GM21576 (cell line): ENCODE measurements around the gene LRMDA.
"Not testable (repeated sequence)": the region's sequence is repeated elsewhere in the genome, so short reads cannot be mapped to it uniquely, and the experiment has no call there.

Source experiments
- ATAC-seq: cut with Tn5 transposase; IDR thresholded peaks from one replicate; pipeline ENCODE4 v1.9.1; 2021; ENCODE audit warnings: mild to moderate bottlenecking, moderate library complexity; ENCODE audit not compliant: unreplicated experiment

Gene LRMDA

DNA sequence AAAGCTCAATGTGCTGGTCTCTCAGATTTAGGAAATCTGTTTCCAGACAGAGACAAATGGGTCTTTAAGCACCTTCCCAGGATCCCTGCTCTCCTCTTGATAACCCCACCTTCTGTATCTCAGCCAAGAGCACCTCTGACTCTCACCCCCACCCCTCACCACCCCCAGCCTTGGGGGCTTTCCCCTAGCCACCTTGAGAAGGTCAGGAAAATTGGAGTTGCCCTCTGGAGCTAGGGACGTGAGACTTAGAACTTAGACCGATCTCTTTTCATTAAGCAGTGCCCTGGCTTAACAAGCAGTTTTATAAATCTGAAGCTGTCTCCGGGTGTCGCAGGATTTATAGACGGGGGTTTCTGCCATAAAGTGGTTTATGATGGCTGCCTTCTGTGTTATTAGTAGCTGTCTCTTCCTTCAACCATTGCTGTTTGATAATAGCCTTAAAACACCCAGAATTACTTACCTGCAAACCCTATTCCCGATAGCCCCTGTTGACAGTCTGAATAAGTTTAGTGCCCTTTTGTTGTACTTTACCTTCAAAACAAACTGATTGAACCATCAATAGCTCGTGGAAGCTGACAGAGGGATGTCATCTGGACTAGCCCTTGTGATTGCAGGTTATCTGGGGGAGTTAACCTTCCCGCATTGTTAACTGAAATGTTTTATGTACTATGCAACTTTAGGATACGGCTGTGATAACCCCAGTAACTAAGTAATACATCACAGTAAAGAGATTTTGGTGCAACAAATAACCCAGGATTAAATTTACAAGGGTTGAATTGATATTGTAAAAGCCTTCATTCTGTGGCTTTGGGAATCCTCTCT is 621.5 kb downstream of the LRMDA start:
- no peak for ATAC-seq

DNA sequence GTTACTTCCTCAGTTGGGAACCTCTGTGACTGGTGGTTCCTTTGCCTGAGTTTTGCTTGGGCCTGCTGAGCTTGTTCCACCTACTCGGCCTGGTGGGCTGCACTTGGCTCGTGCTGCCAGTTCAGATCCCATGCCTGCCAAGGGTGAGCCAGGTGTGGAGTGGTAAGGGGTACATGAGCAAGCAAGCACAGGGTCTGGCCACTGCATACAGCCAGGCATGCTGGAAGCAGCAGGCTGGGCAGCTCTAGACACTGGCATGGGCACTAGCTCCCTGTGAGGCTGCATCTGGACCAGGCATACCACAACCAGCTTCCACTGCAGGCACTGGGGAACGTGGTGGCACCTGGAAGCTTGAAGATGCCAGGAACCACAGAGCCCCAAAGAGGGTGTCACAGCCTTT is 624.0 kb downstream of the LRMDA start:
- ATAC-seq, result no peak

DNA sequence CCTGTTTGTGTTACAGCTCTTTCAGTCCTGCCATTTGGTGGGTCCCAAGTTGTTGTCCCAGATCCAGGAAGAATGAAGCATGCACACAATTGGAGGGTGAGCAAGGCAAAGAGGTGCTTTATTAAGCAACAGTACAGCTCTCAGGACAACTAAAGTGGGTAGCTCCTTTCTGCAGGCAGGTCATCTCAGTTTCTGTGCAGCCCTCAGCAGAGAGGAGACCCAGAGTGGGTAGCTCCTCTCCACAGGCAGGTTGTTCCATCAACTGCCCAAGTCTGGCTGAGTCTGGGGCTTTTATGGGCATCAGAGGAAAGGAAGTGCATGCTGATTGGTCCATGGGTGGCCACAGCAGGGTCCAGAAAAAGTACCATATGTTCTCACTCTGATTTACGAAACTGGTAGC is 624.5 kb downstream of the LRMDA start:
- no peak for ATAC-seq

DNA sequence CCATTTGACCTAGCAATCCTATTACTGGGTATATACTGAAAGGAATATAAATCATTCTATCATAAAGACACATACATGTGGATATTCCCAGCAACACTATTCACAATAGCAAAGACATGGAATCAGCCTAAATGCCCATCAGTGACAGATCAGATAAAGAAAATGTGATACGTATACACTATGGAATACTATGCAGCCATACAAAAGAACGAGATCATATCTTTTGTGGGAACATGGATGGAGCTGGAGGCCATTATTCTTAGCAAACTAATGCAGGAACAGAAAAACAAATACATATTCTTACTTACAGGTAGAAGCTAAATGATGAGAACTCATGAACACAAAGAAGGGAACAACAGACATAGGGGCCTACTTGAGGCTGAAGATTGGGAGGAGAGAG is 629.6 kb downstream of the LRMDA start:
- not testable (repeated sequence) for ATAC-seq

DNA sequence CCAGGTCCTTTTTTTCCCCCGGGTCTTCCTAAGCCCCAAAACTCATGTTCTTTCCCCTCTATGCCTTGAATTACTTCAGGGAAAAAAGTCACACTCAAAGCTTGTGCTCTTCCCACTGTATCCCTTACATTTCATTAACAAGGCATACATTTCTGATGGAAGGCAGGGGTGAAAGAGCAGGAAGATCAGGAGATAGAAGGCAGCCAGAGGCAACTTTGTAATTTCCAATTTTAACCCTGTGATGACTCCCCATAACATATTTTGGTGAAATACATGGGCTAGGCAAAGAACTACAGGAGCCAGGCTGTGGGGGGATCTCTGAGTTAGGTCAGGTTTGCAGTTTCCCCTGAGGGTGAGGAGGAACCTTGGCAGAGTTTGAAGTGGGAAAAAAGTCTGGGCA is 635.0 kb downstream of the LRMDA start:
- no peak for ATAC-seq

DNA sequence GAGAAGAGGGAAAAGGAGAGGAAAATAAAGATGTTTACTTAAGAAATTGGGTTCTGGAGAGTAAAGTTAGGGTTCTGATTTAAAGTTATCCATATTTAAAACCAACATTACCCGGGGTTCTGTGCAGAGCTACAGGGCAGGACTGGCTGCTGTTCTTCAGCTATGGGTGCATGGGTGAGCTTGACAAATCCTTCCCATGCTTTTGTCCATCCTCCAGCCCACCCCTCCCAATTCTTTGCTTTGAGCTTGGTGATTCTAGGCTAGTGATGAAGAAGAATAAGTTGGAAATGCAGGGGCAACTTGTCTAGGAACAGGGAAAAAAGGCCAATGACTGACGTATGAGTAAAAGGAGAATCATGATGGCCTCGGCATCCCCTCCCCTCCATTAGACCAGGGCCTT is 636.0 kb downstream of the LRMDA start:
- no peak for ATAC-seq

DNA sequence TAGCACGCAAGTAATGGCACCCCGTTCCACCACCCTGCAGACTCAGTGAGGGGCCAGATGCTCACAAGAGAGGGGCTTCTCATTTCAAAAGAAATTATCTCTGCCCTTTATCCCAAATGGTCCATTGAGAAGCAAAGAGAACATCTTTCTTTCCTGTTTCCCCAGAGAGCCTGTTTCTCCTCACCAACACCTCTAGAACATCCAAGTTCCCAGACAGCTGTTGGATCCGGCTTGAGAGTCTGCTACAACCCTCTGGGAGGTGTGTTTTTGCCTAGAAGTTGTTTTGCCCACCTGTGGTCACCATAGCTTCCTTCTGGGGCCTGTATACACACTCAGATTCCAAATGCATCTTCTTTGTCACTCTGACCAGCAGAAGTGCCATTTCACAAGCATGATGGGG is 637.4 kb downstream of the LRMDA start:
- ATAC-seq, result no peak

DNA sequence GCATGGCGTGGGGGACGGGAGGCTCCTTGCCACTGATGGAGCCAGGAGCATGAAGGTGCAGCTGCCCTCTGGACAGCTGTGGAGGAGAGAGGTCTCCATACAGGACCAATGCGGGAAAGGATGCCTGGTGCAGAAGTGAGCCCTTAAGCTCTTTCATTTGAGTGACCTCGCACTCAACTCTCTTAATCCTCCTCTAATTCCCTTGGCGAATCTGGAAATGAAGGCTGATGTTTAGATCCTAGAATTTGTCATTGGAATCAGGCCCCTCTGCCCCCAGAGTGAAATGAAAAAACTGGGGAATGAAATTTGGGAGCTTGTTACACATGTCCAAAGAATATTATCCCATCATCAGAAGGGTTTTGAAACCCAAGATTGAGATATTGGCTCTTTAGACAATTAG is 639.5 kb downstream of the LRMDA start:
- no peak for ATAC-seq

DNA sequence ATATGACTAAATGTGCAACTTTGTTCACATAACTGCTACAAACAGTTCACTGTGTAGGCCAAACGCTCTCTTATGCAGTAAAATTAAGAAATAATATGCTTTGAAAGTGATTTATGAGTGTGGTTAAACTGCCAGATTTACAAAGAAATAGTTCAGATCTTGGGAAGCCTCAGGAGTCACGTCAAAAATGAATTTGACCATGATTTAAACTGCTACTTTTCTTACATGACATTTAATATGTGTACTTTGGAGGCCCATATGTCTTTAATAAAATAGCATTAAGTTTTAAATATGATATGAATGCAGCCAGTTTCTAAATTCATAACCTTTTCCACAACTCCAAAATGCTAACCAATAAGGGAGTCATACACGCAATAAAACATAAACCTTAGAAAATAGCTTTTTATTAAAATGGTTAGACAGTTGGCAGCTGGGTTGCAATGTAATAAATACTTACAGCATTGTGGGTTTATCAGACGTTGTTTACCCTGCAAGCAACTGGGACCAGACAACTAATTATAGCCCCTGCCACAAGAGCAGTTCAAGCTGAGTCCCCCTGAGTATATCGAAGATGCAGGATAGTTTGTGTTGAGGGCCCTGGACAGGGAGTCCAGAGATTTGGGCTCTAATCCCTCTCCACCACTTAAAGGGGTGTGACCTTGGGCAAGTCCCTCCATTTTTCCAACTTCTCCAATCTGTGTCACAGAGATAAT is 640.4 kb downstream of the LRMDA start:
- no peak for ATAC-seq

DNA sequence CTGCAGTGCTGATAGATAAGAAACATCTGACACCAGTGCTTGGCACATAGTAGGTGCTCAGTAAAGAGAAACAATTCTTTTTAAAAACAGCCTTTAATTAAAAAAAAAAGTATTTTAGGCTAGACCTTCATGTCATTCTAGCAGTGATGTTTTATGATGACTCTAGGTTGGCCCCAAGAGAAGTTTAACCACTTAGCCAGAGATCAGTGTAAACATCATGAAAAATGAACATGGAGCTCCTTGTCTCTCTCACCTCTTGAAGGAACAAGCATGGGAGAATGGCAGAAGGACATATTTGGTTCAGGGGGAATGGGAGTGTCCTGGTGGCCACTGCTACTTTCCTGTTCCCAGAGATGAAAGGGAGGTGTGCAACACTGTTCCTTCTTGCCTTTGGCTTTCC is 641.0 kb downstream of the LRMDA start:
- ATAC-seq, result no peak

DNA sequence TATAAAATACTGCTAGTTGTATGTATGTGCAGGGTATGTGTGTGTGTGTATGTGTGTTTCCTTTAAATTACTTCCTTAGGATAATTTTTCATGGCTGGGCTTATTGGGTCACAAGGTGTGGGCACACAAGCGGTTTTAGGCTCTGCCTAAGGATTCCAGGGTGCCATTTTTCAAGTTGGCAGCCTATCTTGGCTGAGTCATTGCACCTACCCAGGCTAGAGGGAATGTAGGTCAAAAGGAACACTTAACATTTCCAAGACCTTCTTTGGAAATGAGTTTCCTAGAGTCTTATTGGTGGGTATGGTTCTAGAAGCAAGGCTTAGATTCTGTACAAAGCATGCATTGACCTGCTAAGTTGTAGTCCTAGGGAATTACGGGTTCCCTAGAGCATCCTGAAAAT is 642.1 kb downstream of the LRMDA start:
- ATAC-seq, result no peak

DNA sequence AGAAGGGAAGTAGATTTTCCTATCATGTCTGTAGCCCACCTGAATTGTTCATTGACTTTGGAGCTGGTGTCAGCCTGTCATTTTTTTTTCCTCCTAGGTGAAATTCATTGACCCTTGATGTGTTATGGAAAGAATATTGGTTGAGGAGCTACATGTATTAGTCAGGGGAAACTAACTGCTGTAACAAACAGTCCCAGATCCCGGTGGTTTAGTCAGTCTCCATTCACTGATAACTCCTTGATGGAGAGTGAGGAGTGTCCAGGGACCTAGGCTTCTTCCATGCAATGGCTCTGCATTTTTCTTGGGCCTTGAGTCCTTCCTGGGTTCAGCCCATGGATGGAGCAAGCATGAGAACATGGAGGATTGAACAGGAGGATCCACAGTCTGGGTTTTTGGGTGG is 643.2 kb downstream of the LRMDA start:
- ATAC-seq, result no peak

DNA sequence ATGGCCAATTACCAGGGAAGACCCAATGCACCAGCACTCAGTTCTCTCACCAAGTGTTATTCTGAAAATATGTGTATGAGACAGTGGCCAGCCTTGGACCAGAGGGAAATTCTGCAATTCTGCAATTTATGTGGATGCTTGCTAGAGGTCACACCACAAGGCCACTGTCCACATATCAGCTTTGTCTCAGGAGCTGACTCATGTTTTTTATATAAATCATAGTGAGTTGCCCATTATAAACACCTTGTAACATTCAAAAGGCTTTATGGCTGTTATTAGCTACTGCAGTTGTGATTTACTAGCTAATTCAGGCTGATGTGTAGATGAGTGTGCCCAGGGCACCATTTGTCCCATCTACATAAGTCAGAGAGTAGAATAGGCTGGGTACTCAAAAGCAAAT is 649.0 kb downstream of the LRMDA start:
- no peak for ATAC-seq

DNA sequence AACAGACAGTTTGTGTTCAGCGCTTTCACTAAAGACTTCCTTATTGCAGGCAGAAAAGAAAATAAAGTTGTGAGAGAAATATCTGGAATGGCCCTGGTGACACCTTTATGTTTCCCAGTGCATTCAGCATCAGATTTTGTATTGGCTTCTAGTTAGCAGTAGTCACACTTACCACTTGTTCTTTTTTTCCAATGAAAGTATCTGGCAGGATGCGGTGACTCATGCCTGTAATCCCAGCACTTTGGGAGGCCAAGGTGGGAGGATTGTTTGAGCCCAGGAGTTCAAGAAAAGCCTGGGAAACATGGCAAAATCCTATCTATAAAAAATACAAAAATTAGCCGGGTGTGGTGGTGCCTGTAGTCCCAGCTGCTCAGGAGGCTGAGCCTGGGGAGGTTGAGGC is 649.6 kb downstream of the LRMDA start:
- ATAC-seq, result no peak

DNA sequence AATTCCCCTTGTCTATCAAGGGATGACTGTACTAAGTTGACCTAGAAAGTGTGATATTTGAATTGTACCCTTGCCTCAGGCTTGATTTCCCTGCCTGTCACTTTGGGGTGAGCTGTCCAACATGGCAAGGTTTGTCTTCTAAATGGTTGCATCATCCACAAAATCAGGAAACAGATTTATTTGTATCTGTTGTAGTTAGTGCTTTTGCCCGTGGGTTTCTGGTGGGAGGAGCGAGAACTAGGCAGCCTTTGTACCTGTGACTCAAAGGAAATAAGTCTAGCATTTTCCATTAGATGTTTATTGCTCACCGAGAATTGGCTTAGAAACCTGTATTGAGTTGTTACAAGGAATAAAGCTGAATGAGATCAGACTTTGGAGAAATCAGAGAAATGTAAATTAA is 650.8 kb downstream of the LRMDA start:
- ATAC-seq, result no peak

DNA sequence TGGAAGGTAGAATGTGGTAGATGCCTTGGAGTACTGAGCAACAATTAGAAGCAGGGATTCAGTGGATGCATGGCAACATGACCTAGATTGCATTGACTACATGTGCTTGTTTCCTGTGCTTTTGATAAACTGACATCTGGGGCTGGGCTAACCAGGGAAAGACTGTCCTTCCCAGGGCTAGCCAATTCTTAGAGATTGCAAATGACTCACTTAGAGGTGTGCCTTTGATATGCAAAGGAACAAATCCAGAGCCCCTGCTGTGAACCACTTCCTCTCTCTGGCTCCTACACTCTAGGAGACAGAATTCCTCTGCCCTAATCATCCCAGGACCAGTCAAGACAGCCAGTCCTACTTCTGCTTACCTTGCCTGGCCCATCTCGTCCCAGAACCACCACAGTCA is 651.5 kb downstream of the LRMDA start:
- ATAC-seq, result no peak

DNA sequence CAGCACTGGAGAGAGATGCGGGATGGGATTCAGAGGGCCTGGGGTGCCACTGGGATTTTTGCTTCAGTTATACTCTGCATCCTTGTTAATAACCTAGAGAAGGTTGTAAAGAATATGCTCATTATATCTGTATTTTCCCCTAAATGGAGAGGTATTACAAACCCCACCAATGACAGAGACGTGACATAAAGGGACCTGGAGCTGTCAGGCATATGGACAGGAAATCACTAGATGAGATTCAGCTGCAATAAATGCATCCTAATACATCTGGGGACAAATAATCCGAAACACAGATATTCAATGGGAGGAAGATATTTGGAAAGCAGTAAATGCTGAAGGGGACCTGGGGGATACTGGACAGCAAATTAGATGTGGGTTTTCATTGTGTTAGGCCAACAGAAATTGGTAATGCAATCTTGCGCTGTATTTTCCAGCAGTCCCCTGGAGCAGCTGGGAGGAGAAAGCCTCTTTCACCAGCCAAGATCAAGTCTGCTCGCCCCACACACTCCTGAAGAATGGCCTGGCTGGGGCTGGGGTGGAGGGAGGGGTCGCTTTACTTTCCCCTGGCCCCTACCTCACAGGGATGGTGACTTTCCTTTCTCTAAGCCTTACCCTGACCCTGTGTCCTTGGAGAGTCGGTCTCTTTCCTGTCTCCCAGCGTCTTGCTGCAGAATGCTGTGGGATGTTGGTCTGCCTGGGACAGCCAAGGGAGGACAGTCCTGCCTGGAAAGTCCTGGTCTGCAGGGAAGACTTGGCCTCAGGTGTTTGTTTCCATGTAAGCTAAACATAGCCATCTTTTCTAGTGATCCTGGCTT is 653.8 kb downstream of the LRMDA start:
- ATAC-seq, result no peak

DNA sequence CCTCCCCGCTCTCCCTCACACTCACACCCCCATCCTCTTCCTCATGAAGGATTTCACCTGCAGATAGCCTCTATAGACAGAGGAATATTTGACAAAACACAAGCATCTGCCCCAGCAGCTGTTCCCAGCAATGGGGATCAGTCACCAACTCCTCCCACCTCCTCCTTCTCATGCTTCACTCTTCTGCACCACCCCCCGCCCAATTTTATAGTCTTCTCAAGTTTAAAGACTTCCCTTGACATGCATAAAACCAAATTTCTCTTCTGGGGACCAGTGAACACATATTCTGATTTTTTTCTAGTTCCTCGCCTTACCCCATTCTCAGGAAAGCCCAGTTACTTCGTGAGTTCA is 654.4 kb downstream of the LRMDA start:
- ATAC-seq, result no peak

DNA sequence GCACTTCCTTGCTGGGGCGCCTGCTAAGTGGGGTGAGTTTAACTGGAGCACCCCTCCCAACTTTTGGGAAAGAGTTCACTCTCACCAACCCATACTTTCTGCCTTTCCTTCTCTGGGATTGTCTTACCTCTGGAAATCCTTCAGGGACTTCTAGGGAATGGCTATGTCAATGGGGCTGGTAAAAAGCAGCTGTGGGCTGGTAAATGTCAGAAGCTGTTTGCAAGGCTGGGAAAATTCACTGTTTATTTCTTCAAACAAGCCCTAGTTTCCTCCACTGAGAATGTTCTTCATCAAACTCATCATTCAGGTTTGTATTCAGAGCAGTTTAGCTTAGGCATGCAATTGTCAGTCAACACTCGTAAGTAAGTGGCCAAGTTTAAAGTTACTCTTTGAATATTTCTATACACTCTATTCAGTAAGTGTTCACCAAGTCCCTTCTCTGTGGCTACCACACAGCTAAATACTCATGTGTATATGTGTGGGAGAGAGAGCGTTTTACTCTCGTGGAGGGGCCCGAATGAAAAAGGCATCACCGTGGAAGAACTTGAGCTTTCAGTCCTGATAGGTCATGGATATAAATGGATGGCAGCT is 654.8 kb downstream of the LRMDA start:
- no peak for ATAC-seq

DNA sequence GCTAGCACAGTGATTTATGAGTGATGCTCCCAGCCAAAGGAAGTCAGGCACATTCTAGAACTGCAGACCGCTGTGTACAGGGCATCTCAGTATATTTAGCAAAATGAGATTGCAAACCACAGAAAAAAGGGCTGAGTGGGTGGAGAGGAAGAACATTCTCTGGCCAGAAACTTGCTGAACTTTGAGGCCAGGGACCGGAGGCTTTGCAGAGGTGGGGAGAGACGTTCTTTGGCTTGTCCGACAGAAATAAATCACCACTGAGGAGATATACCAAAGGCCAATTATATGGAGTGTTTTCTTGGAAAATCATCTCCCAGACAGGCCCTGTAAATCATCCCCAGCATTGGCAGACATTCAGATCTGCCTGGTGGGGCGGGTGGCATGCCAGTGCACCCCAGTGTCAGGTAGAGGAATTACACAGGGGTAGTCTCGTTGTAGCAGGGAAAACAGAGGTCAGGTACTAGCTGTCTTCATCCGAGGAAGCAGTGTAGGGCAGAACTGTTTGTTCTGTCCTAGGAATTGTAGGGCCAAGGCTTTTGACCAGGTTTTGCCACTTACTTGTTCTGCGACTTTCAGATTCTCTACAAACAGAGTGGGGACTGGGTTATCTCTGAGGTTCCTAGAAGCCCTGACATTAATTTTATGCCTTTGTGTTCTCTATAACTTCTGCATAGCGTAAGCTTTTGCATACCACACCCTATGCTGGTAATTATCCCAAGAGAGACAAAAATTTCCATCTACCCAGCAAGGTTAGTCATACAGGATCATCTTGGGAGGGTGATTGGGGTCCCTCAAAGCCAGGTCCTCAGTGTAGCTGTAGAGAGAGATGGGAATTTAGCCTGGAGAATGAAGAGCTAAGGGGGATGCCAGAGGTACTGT is 655.6 kb downstream of the LRMDA start:
- ATAC-seq, result no peak
